ENCODE measurements around the gene PLA2G4A.
A peak's percentile ranks its signal among the peaks of the same experiment; 100 is the strongest.

PLA2G4A gene

GRCh38 chr1:186927884-186928283, 99.1 kb downstream of the PLA2G4A start:
- peaks cover 14% of the 10 kb centered on the region for H3K4me1 ChIP-seq (ENCODE audit: insufficient read depth, poor library complexity, severe bottlenecking)
- ATAC-seq (ENCODE audit: low read depth) (peak; percentile 74), DNase-seq (ENCODE audit: low spot score) (no peak)
- no peak for TF ChIP-seq CTCF (IDR thresholded peaks at IDR 0.05; ENCODE audit: poor library complexity, severe bottlenecking)
- no peaks in the 10 kb centered on the region for H3K36me3 ChIP-seq (ENCODE audit: low read depth)
- no peaks in the 10 kb centered on the region for H3K27me3 ChIP-seq (ENCODE audit: insufficient read depth, poor library complexity, severe bottlenecking)
- H3K4me3 ChIP-seq (ENCODE audit: severe bottlenecking), result no peak overlapping the region
- no peak overlapping the region for H3K27ac ChIP-seq (ENCODE audit: poor library complexity, severe bottlenecking)
- no peaks in the 10 kb centered on the region for H3K9me3 ChIP-seq (ENCODE audit: severe bottlenecking)

- Histone ChIP-seq H3K36me3 (ENCODE audit: low read depth) (no peaks in the 10 kb centered on the region), H3K4me3 (ENCODE audit: severe bottlenecking) (no peak overlapping the region), H3K9me3 (ENCODE audit: severe bottlenecking) (no peaks in the 10 kb centered on the region), H3K4me1 (ENCODE audit: insufficient read depth, poor library complexity, severe bottlenecking) (peaks cover 14% of the 10 kb centered on the region), H3K27me3 (ENCODE audit: insufficient read depth, poor library complexity, severe bottlenecking) (no peaks in the 10 kb centered on the region), H3K27ac (ENCODE audit: poor library complexity, severe bottlenecking) (no peak overlapping the region)
- ATAC-seq (ENCODE audit: low read depth) (no peak), DNase-seq (ENCODE audit: low spot score) (no peak)
- TF ChIP-seq CTCF (IDR thresholded peaks at IDR 0.05; ENCODE audit: poor library complexity, severe bottlenecking), result no peak
Observed at GRCh38 chr1:186930238-186930637, 101.5 kb downstream of the PLA2G4A start.

- Histone ChIP-seq H3K4me1 (ENCODE audit: insufficient read depth, poor library complexity, severe bottlenecking) (no peaks in the 10 kb centered on the region), H3K27me3 (ENCODE audit: insufficient read depth, poor library complexity, severe bottlenecking) (no peaks in the 10 kb centered on the region), H3K27ac (ENCODE audit: poor library complexity, severe bottlenecking) (no peak overlapping the region), H3K4me3 (ENCODE audit: severe bottlenecking) (no peak overlapping the region), H3K9me3 (ENCODE audit: severe bottlenecking) (no peaks in the 10 kb centered on the region), H3K36me3 (ENCODE audit: low read depth) (no peaks in the 10 kb centered on the region)
- TF ChIP-seq CTCF (IDR thresholded peaks at IDR 0.05; ENCODE audit: poor library complexity, severe bottlenecking), result no peak
- DNase-seq (ENCODE audit: low spot score) (no peak), ATAC-seq (ENCODE audit: low read depth) (no peak)
Observed at GRCh38 chr1:186937016-186937670, 108.4 kb downstream of the PLA2G4A start.

- Histone ChIP-seq H3K36me3 (ENCODE audit: low read depth) (no peaks in the 10 kb centered on the region), H3K4me3 (ENCODE audit: severe bottlenecking) (no peak overlapping the region), H3K27me3 (ENCODE audit: insufficient read depth, poor library complexity, severe bottlenecking) (no peaks in the 10 kb centered on the region), H3K27ac (ENCODE audit: poor library complexity, severe bottlenecking) (no peak overlapping the region), H3K4me1 (ENCODE audit: insufficient read depth, poor library complexity, severe bottlenecking) (no peaks in the 10 kb centered on the region), H3K9me3 (ENCODE audit: severe bottlenecking) (no peaks in the 10 kb centered on the region)
- no peak for DNase-seq (ENCODE audit: low spot score)
- no peak for ATAC-seq (ENCODE audit: low read depth)
- no peak for TF ChIP-seq CTCF (IDR thresholded peaks at IDR 0.05; ENCODE audit: poor library complexity, severe bottlenecking)
Observed at GRCh38 chr1:186943891-186944686, 115.3 kb downstream of the PLA2G4A start.

- no peak for DNase-seq (ENCODE audit: low spot score)
- no peaks in the 10 kb centered on the region for H3K36me3 ChIP-seq (ENCODE audit: low read depth)
- no peak overlapping the region for H3K4me3 ChIP-seq (ENCODE audit: severe bottlenecking)
- peaks cover 2% of the 10 kb centered on the region for H3K4me1 ChIP-seq (ENCODE audit: insufficient read depth, poor library complexity, severe bottlenecking)
- no peak overlapping the region for H3K27ac ChIP-seq (ENCODE audit: poor library complexity, severe bottlenecking)
- no peak for ATAC-seq (ENCODE audit: low read depth)
- no peaks in the 10 kb centered on the region for H3K27me3 ChIP-seq (ENCODE audit: insufficient read depth, poor library complexity, severe bottlenecking)
- H3K9me3 ChIP-seq (ENCODE audit: severe bottlenecking), result no peaks in the 10 kb centered on the region
- TF ChIP-seq CTCF (IDR thresholded peaks at IDR 0.05; ENCODE audit: poor library complexity, severe bottlenecking), result no peak
Observed at GRCh38 chr1:186945146-186945545, 116.4 kb downstream of the PLA2G4A start.
